ENCODE measurements around the gene GBP6. TPM values are rescaled to one million over a fixed set of nuclear protein-coding genes. Genes with fewer than 3 reads are reported as not detected.

GBP6 gene
- polyA plus RNA-seq, 1 of the 3 experiments (the other 2 are of a cell fraction), result not detected

DNA sequence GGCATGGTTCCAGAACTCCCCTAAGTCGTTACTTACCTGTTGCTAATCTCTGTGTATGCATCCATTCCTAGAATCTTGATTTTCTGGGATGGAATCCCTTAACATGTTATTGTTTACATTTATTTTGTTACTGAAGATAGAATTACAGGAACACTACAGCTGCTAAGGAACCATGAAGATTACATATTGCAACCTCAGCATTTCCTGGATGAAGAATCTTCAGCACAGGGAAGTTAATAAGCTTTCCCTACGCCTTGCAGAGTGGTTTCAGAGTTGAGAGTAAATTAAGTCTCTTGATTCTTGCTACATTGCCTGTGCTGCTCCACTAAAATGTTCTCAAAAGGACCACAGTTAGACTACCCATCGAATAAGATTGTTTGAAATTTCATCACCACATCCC lies 31.4 kb upstream of the GBP6 start:
- Histone ChIP-seq H3K9ac (no peak overlapping the region), H3K9me3 (no peaks in the 10 kb centered on the region), H4K20me1 (ENCODE audit: insufficient read depth) (no peaks in the 10 kb centered on the region), H3F3A (replicated peaks; ENCODE audit: insufficient read depth) (no peaks in the 10 kb centered on the region), H3K4me2 (no peak overlapping the region), H3K27me3 (ENCODE audit: insufficient read depth) (no peaks in the 10 kb centered on the region), H3K36me3 (replicated peaks in 1 of 2; ENCODE audit: control insufficient read depth in 1 of 2, insufficient read depth in 2 of 2, low read length in 1 of 2) (no peaks in the 10 kb centered on the region), H3K4me3 (ENCODE audit: low read depth in 2 of 2, low read length in 1 of 2) (no peak overlapping the region), H3K4me1 (ENCODE audit: control insufficient read depth in 1 of 2, insufficient read depth in 2 of 2, low read depth in 1 of 2, low read length in 1 of 2) (no peaks in the 10 kb centered on the region), H3K9me2 (no peaks in the 10 kb centered on the region), H2AFZ (ENCODE audit: low read depth) (no peak overlapping the region), H3K79me2 (ENCODE audit: insufficient read depth) (no peaks in the 10 kb centered on the region), H3K27ac (ENCODE audit: low read depth in 2 of 2, low read length in 1 of 2) (no peak overlapping the region)
- no peak for TF ChIP-seq FOSL2 (IDR thresholded peaks at IDR 0.05; ENCODE audit: borderline replicate concordance, low read depth)
- TF ChIP-seq, protein P1, sequence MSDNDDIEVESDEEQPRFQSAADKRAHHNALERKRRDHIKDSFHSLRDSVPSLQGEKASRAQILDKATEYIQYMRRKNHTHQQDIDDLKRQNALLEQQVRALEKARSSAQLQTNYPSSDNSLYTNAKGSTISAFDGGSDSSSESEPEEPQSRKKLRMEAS (IDR thresholded peaks at IDR 0.05; ENCODE audit: low read depth), result no peak
- TF ChIP-seq ELF1 (IDR thresholded peaks at IDR 0.05), result no peak
- no peak for TF ChIP-seq YY1 (IDR thresholded peaks at IDR 0.05; ENCODE audit: low read depth)
- TF ChIP-seq FOXM1 (IDR thresholded peaks at IDR 0.05; ENCODE audit: low read depth), result no peak
- TF ChIP-seq EZH2phosphoT487 (IDR thresholded peaks at IDR 0.05; ENCODE audit: borderline replicate concordance, low read depth), result no peak
- TF ChIP-seq TEAD4 (IDR thresholded peaks at IDR 0.05; ENCODE audit: borderline replicate concordance, insufficient read depth), result no peak
- TF ChIP-seq GABPA (IDR thresholded peaks at IDR 0.05; ENCODE audit: low read depth), result no peak
- TF ChIP-seq USF2 (IDR thresholded peaks at IDR 0.05; ENCODE audit: borderline replicate concordance, low read depth, low read length), result no peak
- no peak for TF ChIP-seq USF1 (IDR thresholded peaks at IDR 0.05; ENCODE audit: borderline replicate concordance, low read depth)
- no peak for TF ChIP-seq TCF12 (IDR thresholded peaks at IDR 0.05)
- no peak for TF ChIP-seq CHD2 (IDR thresholded peaks at IDR 0.05; ENCODE audit: low read length, partially characterized antibody)
- no peak for TF ChIP-seq CTCF (IDR thresholded peaks at IDR 0.05)
- TF ChIP-seq MXI1 (IDR thresholded peaks at IDR 0.05; ENCODE audit: low read depth, low read length), result no peak
- TF ChIP-seq FOXJ3 (CRISPR knock-in tag; IDR thresholded peaks at IDR 0.05), result no peak
- ChIA-PET POLR2A (no interaction called here), CTCF (no interaction called here)
- no peak for DNase-seq
- 0% methylated on average over 3 of the region's 3 CpGs for WGBS (ENCODE audit: low lambda C conversion rate)

GRCh38 chr1:89335486-89335885 lies 28.4 kb upstream of the GBP6 start:
- H2AFZ ChIP-seq (ENCODE audit: low read depth), result no peak overlapping the region
- H3K9me2 ChIP-seq, result no peaks in the 10 kb centered on the region
- no peaks in the 10 kb centered on the region for H3F3A ChIP-seq (replicated peaks; ENCODE audit: insufficient read depth)
- no peaks in the 10 kb centered on the region for H3K79me2 ChIP-seq (ENCODE audit: insufficient read depth)
- no peaks in the 10 kb centered on the region for H3K4me1 ChIP-seq (ENCODE audit: control insufficient read depth in 1 of 2, insufficient read depth in 2 of 2, low read depth in 1 of 2, low read length in 1 of 2)
- no peaks in the 10 kb centered on the region for H3K9me3 ChIP-seq
- no peak for TF ChIP-seq RFX5 (IDR thresholded peaks at IDR 0.05; ENCODE audit: low read length)
- TF ChIP-seq CTCF (IDR thresholded peaks at IDR 0.05), result no peak
- TF ChIP-seq NFIC (IDR thresholded peaks at IDR 0.05; ENCODE audit: borderline replicate concordance), result no peak
- H3K4me3 ChIP-seq (ENCODE audit: low read depth in 2 of 2, low read length in 1 of 2), result no peak overlapping the region
- peaks cover 13% of the 10 kb centered on the region; the same call in 1 of the 2 replicates for H3K27me3 ChIP-seq (ENCODE audit: insufficient read depth)
- no peak overlapping the region for H3K27ac ChIP-seq (ENCODE audit: low read depth in 2 of 2, low read length in 1 of 2)
- no peak for DNase-seq
- no peaks in the 10 kb centered on the region for H4K20me1 ChIP-seq (ENCODE audit: insufficient read depth)
- H3K4me2 ChIP-seq, result no peak overlapping the region
- ChIA-PET CTCF (no interaction called here), POLR2A (no interaction called here)
- no peak overlapping the region for H3K9ac ChIP-seq
- H3K36me3 ChIP-seq (replicated peaks in 1 of 2; ENCODE audit: control insufficient read depth in 1 of 2, insufficient read depth in 2 of 2, low read length in 1 of 2), result no peaks in the 10 kb centered on the region

Data from SK-N-SH (cell line).